ENCODE results near the gene XPR1. TPM values are rescaled to one million over a fixed set of nuclear protein-coding genes. Genes with fewer than 3 reads are reported as not detected.
"Not testable (repeated sequence)": the region's sequence is repeated elsewhere in the genome, so short reads cannot be mapped to it uniquely, and the experiment has no call there.

The XPR1 gene
- total and polyA plus RNA-seq, 8 donors = 3.4 to 25.3 (median 13.7) TPM

DNA sequence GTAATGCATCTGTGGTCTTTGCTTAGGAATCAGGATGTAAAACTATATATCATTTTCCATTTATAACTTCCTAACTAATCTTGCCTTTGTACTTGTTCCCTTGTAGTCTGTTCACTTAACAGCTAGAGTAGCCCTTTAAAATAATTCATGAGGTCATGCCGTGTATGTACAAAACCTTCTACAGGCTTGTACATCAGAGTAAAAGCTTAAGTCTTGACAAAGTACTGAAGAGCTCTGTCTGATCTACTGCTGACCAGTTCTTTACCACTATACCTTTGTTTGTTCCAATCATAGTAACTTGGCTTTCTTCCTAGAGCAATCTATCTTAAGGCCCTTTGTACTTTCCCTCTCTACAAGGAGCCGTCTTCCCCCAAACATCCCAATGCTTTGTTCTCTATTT lies 190.1 kb downstream of the XPR1 start:
- no peak for FAIRE-seq
- DNase-seq = no peak
- H3K36me3 ChIP-seq = no peaks in the 10 kb centered on the region
- no peaks in the 10 kb centered on the region for H3K9me3 ChIP-seq
- no peak for ATAC-seq
- H3K27ac ChIP-seq = no peak overlapping the region
- TF ChIP-seq, protein P1, sequence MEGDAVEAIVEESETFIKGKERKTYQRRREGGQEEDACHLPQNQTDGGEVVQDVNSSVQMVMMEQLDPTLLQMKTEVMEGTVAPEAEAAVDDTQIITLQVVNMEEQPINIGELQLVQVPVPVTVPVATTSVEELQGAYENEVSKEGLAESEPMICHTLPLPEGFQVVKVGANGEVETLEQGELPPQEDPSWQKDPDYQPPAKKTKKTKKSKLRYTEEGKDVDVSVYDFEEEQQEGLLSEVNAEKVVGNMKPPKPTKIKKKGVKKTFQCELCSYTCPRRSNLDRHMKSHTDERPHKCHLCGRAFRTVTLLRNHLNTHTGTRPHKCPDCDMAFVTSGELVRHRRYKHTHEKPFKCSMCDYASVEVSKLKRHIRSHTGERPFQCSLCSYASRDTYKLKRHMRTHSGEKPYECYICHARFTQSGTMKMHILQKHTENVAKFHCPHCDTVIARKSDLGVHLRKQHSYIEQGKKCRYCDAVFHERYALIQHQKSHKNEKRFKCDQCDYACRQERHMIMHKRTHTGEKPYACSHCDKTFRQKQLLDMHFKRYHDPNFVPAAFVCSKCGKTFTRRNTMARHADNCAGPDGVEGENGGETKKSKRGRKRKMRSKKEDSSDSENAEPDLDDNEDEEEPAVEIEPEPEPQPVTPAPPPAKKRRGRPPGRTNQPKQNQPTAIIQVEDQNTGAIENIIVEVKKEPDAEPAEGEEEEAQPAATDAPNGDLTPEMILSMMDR (IDR thresholded peaks at IDR 0.05) = no peak
- no peaks in the 10 kb centered on the region for H3K27me3 ChIP-seq
- intact Hi-C loops (cut with DNase I) = no loop called here
- WGBS, 2 donors = 72 to 78% methylated on average over 2 of the region's 2 CpGs
- H3K4me1 ChIP-seq = no peaks in the 10 kb centered on the region
- no peak overlapping the region for H3K4me3 ChIP-seq

GRCh38 chr1:180831507-180831906 lies 199.7 kb downstream of the XPR1 start:
- not testable (repeated sequence) for FAIRE-seq, ATAC-seq
- WGBS, 2 donors = 91 to 94% methylated on average over 2 of the region's 2 CpGs

DNA sequence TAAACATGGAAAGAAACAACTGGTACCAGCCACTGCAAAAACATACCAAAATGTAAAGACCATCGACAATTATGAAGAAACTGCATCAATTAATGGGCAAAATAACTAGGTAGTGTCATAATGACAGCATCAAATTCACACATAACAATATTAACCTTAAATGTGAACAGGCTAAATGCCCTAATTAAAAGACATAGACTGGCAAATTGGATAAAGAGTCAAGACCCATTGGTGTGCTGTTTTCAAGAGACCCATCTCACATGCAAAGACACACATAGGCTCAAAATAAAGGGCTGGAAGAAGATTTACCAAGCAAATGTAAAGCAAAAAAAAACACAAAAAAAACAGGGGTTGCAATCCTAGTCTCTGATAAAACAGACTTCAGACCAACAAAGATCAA lies 201.4 kb downstream of the XPR1 start:
- H3K4me3 ChIP-seq; intact Hi-C loops (cut with DNase I); FAIRE-seq; H3K9me3 ChIP-seq; H3K4me1 ChIP-seq; H3K27me3 ChIP-seq; ATAC-seq; H3K36me3 ChIP-seq; H3K27ac ChIP-seq; DNase-seq: not testable (repeated sequence)
- 100% methylated on average over 1 of the region's 1 CpG for WGBS, 2 donors

More at GRCh38 chr1:180831507-180831906, 199.7 kb downstream of the XPR1 start:
- intact Hi-C loops (cut with DNase I); DNase-seq; H3K4me1 ChIP-seq; H3K27me3 ChIP-seq; H3K9me3 ChIP-seq; H3K27ac ChIP-seq; H3K36me3 ChIP-seq; H3K4me3 ChIP-seq: not testable (repeated sequence)

GRCh38 chr1:180836449-180836848 lies 204.6 kb downstream of the XPR1 start:
- H3K27me3 ChIP-seq = no peaks in the 10 kb centered on the region
- TF ChIP-seq, protein P1 (IDR thresholded peaks at IDR 0.05) = no peak
- H3K9me3 ChIP-seq = no peaks in the 10 kb centered on the region
- FAIRE-seq = no peak
- no peak for DNase-seq
- H3K36me3 ChIP-seq = no peaks in the 10 kb centered on the region
- no peak for ATAC-seq
- H3K27ac ChIP-seq = no peak overlapping the region
- H3K4me1 ChIP-seq = peaks cover under 1 to 9% (median 2%) of the 10 kb centered on the region in 3 donors
- no peak overlapping the region for H3K4me3 ChIP-seq
- 94 to 99% methylated on average over 6 of the region's 6 CpGs for WGBS, 2 donors
- intact Hi-C loops (cut with DNase I) = no loop called here

DNA sequence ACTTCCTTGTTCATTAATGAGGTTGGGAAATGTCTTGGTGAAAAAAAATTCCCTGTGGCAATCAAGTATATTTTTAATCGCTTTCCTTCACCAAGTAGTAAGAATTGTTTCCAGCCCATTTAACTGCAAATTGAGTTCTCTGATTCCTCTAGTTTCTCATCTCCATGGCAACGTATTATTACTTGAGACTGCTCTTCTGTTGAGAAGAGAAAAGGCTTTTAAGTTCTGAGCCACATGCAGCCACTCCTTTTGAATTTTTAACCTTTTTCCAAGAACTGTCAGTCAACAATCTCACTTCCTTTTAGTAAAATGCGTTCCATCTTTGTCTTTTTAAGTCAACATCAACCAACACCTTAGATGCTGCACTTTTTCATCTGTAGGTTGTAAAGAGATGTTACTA lies 205.2 kb downstream of the XPR1 start:
- 60 to 84% methylated on average over 3 of the region's 3 CpGs for WGBS, 2 donors
- no peaks in the 10 kb centered on the region for H3K9me3 ChIP-seq
- H3K36me3 ChIP-seq = no peaks in the 10 kb centered on the region
- intact Hi-C loops (cut with DNase I) = no loop called here
- H3K4me1 ChIP-seq = peaks cover 6 to 15% (median 7%) of the 10 kb centered on the region in 3 donors
- DNase-seq (no peak), FAIRE-seq (no peak), ATAC-seq (no peak)
- TF ChIP-seq, protein P1 (IDR thresholded peaks at IDR 0.05) = no peak
- H3K4me3 ChIP-seq = no peak overlapping the region
- no peak overlapping the region for H3K27ac ChIP-seq
- H3K27me3 ChIP-seq = no peaks in the 10 kb centered on the region

DNA sequence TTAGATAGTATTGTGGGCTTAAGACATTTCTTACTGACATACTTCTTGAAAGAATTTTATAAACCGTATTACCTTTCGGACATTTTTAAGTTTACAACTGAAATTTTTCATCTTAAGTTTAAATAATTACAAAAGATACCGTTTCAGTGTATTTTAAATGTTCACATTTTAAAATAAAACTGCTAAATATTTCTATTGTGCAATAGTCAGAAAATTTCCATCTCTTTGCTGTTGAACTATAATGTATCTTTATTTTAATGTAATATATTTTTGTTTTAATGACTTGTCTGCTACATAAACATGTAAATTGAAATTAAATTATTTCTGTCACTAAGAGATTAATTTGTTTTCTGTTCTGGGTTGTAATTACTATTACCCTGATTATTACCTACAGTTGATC lies 206.7 kb downstream of the XPR1 start:
- Histone ChIP-seq H3K36me3 (no peaks in the 10 kb centered on the region), H3K4me1 (peaks cover 11 to 28% (median 21%) of the 10 kb centered on the region in 3 donors), H3K27me3 (no peaks in the 10 kb centered on the region), H3K4me3 (no peak overlapping the region), H3K27ac (no peak overlapping the region), H3K9me3 (no peaks in the 10 kb centered on the region)
- intact Hi-C loops (cut with DNase I) = no loop called here
- ATAC-seq = no peak
- DNase-seq = no peak
- TF ChIP-seq, protein P1 (IDR thresholded peaks at IDR 0.05) = no peak
- peak; percentile 89 for FAIRE-seq
- WGBS, 2 donors = 92 to 94% methylated on average over 3 of the region's 3 CpGs

All from pancreas (tissue), 10 donors.